HepG2 (cell line): ENCODE data around the gene CCDC158. TPM values are rescaled to one million over a fixed set of nuclear protein-coding genes. Genes with fewer than 3 reads are reported as not detected.
A peak's percentile ranks its signal among the peaks of the same experiment; 100 is the strongest.

Experiments used
- CREB3 ChIP-seq: sonication (generic); formaldehyde crosslinking; IDR thresholded peaks from 2 replicates; pipeline ENCODE4 v1.5.0; 2020; ENCODE audit warnings: missing genetic modification reagents
- DDIT3 ChIP-seq: sonication (generic); formaldehyde crosslinking; IDR thresholded peaks from 2 replicates; pipeline ENCODE4 v1.4.0; 2020; ENCODE audit warnings: mild to moderate bottlenecking, missing genetic modification reagents
- ELF1 ChIP-seq: sonication (generic); formaldehyde crosslinking; IDR thresholded peaks from 2 replicates; pipeline ENCODE4 v1.4.0; 2020; ENCODE audit warnings: missing genetic modification reagents
- FOXA3 ChIP-seq: IDR thresholded peaks from 2 replicates; pipeline ENCODE4 v1.6.1; 2016; ENCODE audit warnings: missing genetic modification reagents, missing compliant biosample characterization
- GATA4 ChIP-seq: sonication (generic); IDR thresholded peaks from 2 replicates; pipeline ENCODE4 v1.6.1; 2016; ENCODE audit warnings: antibody characterized with exemption, low read depth, borderline replicate concordance
- HDAC2 ChIP-seq: sonication (generic); formaldehyde crosslinking; IDR thresholded peaks from 2 replicates; pipeline ENCODE4 v1.4.0; 2020; ENCODE audit warnings: missing genetic modification reagents
- HNF1B ChIP-seq: sonication (generic); formaldehyde crosslinking; IDR thresholded peaks from 2 replicates; pipeline ENCODE4 v1.5.1; 2020; ENCODE audit warnings: mild to moderate bottlenecking, moderate library complexity, missing genetic modification reagents
- IRF9 ChIP-seq: sonication (generic); formaldehyde crosslinking; IDR thresholded peaks from 2 replicates; pipeline ENCODE4 v1.8.0; 2022; ENCODE audit warnings: missing genetic modification reagents, mild to moderate bottlenecking, borderline replicate concordance
- KLF6 ChIP-seq: IDR thresholded peaks from 2 replicates; pipeline ENCODE4 v1.8.0; 2016; ENCODE audit warnings: missing biosample characterization, missing genetic modification reagents
- NFE2 ChIP-seq: sonication (generic); formaldehyde crosslinking; IDR thresholded peaks from 2 replicates; pipeline ENCODE4 v1.4.0; 2020; ENCODE audit warnings: missing genetic modification reagents
- NFIB ChIP-seq: sonication (generic); formaldehyde crosslinking; IDR thresholded peaks from 2 replicates; pipeline ENCODE4 v1.9.0; 2021; ENCODE audit warnings: missing genetic modification reagents, mild to moderate bottlenecking, borderline replicate concordance
- PHF5A ChIP-seq: IDR thresholded peaks from one replicate; pipeline ENCODE4 v1.6.1; 2018; ENCODE audit warnings: low read depth, missing genetic modification reagents; ENCODE audit not compliant: unreplicated experiment
- TFE3 ChIP-seq: IDR thresholded peaks from 2 replicates; pipeline ENCODE4 v1.6.1; 2016
- TIGD3 ChIP-seq: sonication (generic); formaldehyde crosslinking; IDR thresholded peaks from 2 replicates; pipeline ENCODE4 v1.5.1; 2020; ENCODE audit warnings: mild to moderate bottlenecking, missing genetic modification reagents, borderline replicate concordance
- YY1 ChIP-seq: IDR thresholded peaks from 2 replicates; pipeline ENCODE4 v1.6.1; 2011; ENCODE audit warnings: low read length, low read depth, moderate library complexity, mild to moderate bottlenecking; ENCODE audit not compliant: insufficient read depth, insufficient replicate concordance
- ZGPAT ChIP-seq: IDR thresholded peaks from 2 replicates; pipeline ENCODE4 v1.6.1; 2016; ENCODE audit warnings: mild to moderate bottlenecking
- ZMYM3 ChIP-seq: sonication (generic); formaldehyde crosslinking; IDR thresholded peaks from 2 replicates; pipeline ENCODE4 v1.5.1; 2020; ENCODE audit warnings: mild to moderate bottlenecking, missing genetic modification reagents
- ZNF496 ChIP-seq: sonication (generic); formaldehyde crosslinking; IDR thresholded peaks from 2 replicates; pipeline ENCODE4 v1.8.1; 2023; ENCODE audit warnings: mild to moderate bottlenecking, moderate library complexity, missing genetic modification reagents; ENCODE audit not compliant: insufficient replicate concordance
- ZNF550 ChIP-seq: sonication (generic); formaldehyde crosslinking; IDR thresholded peaks from 2 replicates; pipeline ENCODE4 v1.4.0; 2020; ENCODE audit warnings: mild to moderate bottlenecking, missing genetic modification reagents, borderline replicate concordance
- ZNF557 ChIP-seq: sonication (generic); formaldehyde crosslinking; IDR thresholded peaks from 2 replicates; pipeline ENCODE4 v1.4.0; 2020; ENCODE audit warnings: missing genetic modification reagents
- ZNF775 ChIP-seq: sonication (generic); formaldehyde crosslinking; IDR thresholded peaks from 2 replicates; pipeline ENCODE4 v1.4.0; 2020; ENCODE audit warnings: missing genetic modification reagents, mild to moderate bottlenecking, moderate library complexity, borderline replicate concordance
- polyA plus RNA-seq, 8 experiments: library from polyadenylated mRNA; depleted of rRNA in 3 of 8; stranded (reverse) in 7 of 8; unstranded in 1 of 8; fragments of >200 nt; fragmentation: Illumina TruSeq in 4 of 8; extraction: Trizol in 4 of 8; gene quantifications; 2 replicates each; pipeline versions ENCODE4 v1.2.1 to v1.2.3, GENCODE V29; 2011 to 2016; ENCODE audit warnings: low read depth in 4 of 8, missing spikeins in 1 of 8, mixed read lengths in 1 of 8; ENCODE audit not compliant: insufficient read depth in 1 of 8
- total RNA-seq, 5 experiments: library from RNA; depleted of rRNA; stranded (reverse); fragments of >200 nt; fragmentation: Illumina TruSeq; extraction: Trizol; gene quantifications; 2 replicates each; pipeline ENCODE4 v1.2.3, GENCODE V29; 2016; ENCODE audit warnings: low read depth in 1 of 5

CCDC158 gene
- total and polyA plus RNA-seq, 2 of the 13 experiments (the other 11 are each of a cell fraction or from before 2014, with no cell fraction given): not detected

- TF ChIP-seq NFE2 (CRISPR knock-in tag) (no peak), HNF1B (CRISPR knock-in tag) (peak; percentile 66), PHF5A (CRISPR knock-in tag) (no peak), HDAC2 (peak; percentile 65), ELF1 (CRISPR knock-in tag) (0 out of 2 replicates have a peak, but pooled peaks have one; percentile 27), CREB3 (CRISPR knock-in tag) (no peak), ZMYM3 (CRISPR knock-in tag) (peak; percentile 50; the same call in 1 of the 2 replicates), IRF9 (peak; percentile 57; the same call in 1 of the 2 replicates), TIGD3 (CRISPR knock-in tag) (no peak), YY1 (no peak), NFIB (no peak), ZNF550 (CRISPR knock-in tag) (no peak), ZNF496 (CRISPR knock-in tag) (no peak), GATA4 (no peak), DDIT3 (CRISPR knock-in tag) (no peak), ZNF775 (no peak), TFE3 (CRISPR knock-in tag) (0 out of 2 replicates have a peak, but pooled peaks have one; percentile 16), KLF6 (CRISPR knock-in tag) (no peak), ZNF557 (CRISPR knock-in tag) (no peak), FOXA3 (peak; percentile 69), ZGPAT (peak; percentile 57; the same call in 1 of the 2 replicates)
Measured at GRCh38 chr4:76308548-76308947, 112.4 kb downstream of the CCDC158 start (continued).
